NT2/D1 (cell line): ENCODE data around the gene LDLR.

Experiments used
- SUZ12 ChIP-seq: IDR thresholded peaks from 2 replicates; pipeline ENCODE4 v1.6.1; 2011; ENCODE audit not compliant: insufficient read length, insufficient read depth; ENCODE audit errors: extremely low read depth
- YY1 ChIP-seq: IDR thresholded peaks from 2 replicates; pipeline ENCODE4 v1.6.1; 2011; ENCODE audit not compliant: insufficient read length, insufficient read depth
- ZNF274 ChIP-seq: IDR thresholded peaks from 2 replicates; pipeline ENCODE4 v1.6.1; 2011; ENCODE audit warnings: mild to moderate bottlenecking, low read depth, low read length

DNA sequence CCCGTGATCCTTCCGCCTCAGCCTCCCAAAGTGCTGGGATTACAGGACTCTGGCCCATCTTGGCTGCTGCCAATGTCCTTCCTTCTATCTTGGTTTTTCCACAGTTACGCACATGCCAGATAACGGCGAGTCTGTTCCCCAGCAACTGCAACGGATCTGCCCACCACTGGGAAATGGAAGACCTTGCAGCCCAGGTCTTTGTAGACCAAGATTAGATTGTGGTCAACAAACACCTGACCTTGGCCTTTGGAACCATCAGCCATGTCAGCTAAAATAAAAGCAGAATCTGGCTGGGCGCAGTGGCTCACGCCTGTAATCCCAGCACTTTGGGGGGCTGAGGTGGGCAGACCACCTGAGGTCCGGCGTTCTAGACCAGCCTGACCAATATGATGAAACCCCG lies 10.4 kb upstream of the LDLR start:
- TF ChIP-seq YY1 (no peak), SUZ12 (no peak), ZNF274 (no peak)
